ENCODE measurements around the gene LRRC2.
"Not testable (repeated sequence)": the region's sequence is repeated elsewhere in the genome, so short reads cannot be mapped to it uniquely, and the experiment has no call there.

The LRRC2 gene

DNA sequence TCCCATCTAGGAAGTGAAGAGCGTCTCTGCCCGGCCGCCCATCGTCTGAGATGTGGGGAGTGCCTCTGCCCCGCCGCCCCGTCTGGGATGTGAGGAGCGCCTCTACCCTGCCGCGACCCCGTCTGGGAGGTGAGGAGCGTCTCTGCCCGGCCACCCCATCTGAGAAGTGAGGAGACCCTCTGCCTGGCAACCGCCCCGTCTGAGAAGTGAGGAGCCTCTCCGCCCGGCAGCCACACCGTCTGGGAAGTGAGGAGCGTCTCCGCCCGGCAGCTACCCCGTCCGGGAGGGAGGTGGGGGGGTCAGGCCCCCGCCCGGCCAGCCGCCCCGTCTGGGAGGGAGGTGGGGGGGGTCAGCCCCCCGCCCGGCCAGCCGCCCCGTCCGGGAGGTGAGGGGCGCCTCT lies 71.6 kb downstream of the LRRC2 start:
- not testable (repeated sequence) for DNase-seq

GRCh38 chr3:46492890-46493547 lies 73.1 kb downstream of the LRRC2 start:
- no peak for DNase-seq

DNA sequence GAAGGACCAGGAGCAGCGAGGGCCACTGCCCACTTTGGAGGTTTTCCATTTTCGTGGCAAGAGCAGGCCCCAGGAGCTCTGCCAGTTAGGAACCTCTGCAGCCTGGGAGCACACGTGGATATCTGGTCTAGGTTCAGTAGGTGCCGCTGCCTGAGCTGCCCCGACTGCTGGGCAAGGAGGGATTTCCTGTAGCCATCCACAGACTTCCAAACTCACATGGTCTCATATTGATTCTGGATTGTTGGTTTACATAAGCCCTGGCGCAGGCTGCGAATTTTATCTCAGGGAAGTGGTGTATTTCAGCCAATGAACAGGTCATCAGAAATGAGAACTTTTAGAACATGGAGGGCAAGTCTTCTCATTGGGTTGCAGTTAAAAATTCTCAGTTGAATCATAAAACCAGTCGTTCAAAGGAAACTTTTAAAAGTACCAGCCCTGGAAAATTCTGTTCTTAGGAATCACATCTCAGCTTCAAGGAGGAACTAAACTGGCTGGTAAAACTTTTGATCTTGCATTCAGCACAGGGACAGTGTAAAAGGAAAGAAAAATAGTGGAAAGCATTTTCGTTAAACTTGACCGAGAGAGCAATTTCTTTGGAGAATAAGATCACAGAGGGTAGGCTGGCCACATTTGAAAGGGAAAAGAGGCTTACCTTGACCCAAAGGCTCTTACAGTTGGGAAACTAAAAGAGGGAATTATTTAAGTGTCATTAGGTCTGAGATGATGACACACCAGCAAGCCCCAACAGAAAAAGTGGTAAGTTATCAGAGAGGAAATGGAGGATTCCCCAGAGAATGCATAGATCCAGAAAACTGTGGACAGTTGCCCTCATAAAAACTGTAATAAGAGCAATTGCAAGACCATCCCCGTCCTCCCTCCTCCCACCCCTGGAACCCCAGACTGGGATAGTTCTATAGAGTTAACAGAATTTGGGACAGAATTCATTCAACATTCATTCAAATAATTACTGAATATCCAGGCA lies 74.7 kb downstream of the LRRC2 start:
- no peak for DNase-seq

- no peak for DNase-seq
Observed at GRCh38 chr3:46490338-46491084, 75.6 kb downstream of the LRRC2 start.

DNA sequence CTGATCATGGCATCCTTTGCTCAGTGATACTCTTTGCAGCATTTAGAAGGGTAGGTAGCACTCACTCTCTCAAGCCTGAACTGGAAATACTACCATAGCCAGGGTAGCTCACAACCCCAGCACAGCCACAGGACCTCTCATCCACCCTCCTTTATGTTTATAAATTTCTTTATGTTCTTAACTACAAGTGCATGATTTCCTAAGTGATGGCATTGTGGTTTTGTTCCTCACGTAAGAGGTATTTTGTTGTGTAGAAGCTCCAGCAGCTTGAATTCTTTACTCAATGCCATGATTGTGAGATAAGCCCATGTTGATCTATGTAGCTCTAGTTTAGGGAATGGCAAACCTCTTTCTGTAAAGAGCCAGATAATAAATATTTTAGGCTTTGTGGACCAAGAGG lies 76.2 kb downstream of the LRRC2 start:
- DNase-seq: no peak

- DNase-seq: no peak
Observed at GRCh38 chr3:46489381-46489780, 76.7 kb downstream of the LRRC2 start.

GRCh38 chr3:46488735-46489361 lies 77.3 kb downstream of the LRRC2 start:
- peak; percentile 86 for DNase-seq

GRCh38 chr3:46485779-46486175 lies 80.3 kb downstream of the LRRC2 start:
- DNase-seq: no peak

GRCh38 chr3:46484911-46485778 lies 81.0 kb downstream of the LRRC2 start:
- no peak for DNase-seq

- DNase-seq: no peak
Observed at GRCh38 chr3:46484388-46484787, 81.7 kb downstream of the LRRC2 start.

GRCh38 chr3:46483825-46484224 lies 82.3 kb downstream of the LRRC2 start:
- DNase-seq: no peak

DNA sequence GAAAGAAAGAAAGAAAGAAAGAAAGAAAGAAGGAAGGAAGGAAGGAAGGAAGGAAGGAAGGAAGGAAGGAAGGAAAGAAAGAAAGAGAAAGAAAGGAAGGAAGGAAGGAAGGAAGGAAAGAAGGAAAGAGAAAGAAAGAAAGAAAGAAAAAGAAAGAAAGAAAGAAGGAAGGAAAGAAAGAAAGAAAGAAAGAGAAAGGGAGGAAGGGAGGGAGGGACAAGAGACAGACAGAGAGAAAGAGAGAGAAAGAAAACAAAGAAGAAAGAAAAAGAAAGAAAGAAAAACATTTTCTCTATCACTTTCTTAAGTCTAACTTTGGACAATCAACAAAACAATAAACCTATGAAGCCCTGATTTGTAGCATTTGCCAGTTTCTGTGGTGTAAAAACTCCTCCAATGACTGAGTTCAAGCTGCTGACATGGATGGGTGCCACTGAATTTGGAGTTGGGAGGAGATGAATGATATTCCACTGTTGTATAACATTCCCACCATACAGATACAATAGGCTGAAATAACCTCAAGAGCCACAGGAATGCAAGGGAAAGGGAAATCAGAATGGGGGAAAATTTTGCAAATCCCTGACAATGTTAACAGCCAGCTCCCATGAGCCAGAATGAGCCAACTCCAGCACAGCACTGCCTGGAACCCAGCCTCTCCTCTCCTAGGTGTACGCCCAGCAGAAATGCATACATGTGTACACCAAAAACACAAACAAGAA lies 83.3 kb downstream of the LRRC2 start:
- no peak for DNase-seq

DNA sequence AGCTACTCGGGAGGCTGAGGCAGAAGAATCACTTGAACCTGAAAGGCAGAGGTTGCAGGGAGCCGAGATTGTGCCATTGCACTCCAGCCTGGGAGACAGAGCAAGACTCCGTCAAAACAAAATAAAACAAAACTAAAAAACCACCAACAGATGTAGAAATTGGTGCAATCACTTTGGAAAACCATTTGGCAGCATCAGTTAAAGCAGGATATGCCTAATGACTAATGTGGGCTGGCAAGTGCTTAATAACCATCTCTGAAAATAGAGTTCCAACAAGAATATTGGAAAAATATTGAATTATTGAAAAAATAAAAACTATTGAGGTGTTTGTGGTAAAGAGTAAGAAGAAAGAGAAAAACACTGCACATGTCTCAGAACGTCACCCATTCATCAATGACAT lies 84.5 kb downstream of the LRRC2 start:
- no peak for DNase-seq

DNA sequence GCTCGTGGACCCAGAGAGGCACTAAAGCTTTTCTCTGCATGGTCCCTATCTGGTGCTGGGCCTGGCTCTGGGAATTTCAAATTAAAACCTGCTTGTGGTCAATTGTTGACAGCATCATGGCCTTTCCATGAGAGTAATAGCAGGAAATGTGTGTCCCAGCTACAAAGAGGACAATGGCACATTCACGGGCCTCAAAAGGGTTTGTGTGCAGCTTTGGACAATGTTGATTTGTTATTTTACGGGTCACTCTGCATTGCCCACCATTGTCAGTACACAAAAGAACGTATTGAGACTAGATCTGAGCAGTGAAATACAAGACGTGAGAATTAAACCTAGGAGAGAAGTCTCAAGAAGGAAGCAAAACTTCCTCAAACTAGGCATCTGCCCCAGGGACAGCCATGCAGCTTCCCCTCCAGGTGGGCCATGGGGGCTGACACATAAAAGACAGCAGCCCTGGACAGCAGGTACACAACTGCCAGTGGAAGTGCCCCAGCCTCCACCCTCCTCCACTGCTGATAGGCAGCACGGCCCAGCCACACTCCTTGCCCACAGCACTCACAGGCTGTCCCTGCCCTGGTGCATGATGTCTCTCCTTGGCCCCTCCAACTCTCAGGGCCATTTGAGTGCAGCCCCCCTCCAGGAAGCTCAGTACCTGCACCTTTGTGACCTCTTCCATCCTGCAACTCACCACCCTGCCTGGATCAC lies 85.5 kb downstream of the LRRC2 start:
- DNase-seq: no peak

GRCh38 chr3:46479696-46480095 lies 86.4 kb downstream of the LRRC2 start:
- DNase-seq: no peak

- DNase-seq: no peak
Observed at GRCh38 chr3:46479021-46479420, 87.1 kb downstream of the LRRC2 start.

DNA sequence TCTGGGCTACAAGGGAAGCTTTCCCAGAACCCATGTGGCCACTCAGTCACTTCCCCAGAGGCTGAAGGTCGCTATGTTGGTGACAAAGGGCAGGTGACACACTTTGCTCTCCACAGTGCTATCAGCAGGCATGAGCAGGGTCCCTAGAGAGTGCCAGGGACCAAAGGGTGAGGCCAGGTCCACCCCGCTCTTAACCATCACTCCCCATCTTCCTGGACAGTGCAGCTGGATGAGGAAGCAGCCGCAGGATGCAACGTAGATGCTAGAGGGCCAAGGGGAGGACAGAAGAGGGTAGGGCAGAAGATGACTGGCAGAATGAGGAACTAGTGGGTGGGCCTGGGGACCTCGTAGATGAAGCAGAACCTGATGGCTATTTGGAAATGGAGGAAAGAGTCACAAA lies 87.8 kb downstream of the LRRC2 start:
- DNase-seq: peak; percentile 23

DNA sequence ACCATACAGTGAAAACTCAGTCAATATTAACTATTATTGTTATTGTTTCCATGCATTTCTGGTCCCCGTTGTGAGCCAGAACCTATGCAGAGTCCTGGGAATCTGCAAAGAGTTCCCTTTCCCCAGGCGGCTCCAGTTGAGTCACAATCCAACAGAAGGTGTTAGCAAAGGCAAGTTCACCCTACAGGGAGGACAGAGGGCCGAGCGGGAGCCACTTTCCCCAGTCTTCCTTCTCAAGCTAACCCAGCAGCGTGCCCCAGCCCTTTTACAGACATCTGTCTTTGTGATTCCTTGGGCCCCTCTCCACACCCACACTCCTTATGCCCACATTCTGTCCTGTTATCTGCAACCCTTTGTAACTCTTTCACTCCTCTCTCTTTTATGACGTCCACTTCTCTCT lies 88.3 kb downstream of the LRRC2 start:
- no peak for DNase-seq

GRCh38 chr3:46477145-46477544 lies 89.0 kb downstream of the LRRC2 start:
- DNase-seq: no peak

DNA sequence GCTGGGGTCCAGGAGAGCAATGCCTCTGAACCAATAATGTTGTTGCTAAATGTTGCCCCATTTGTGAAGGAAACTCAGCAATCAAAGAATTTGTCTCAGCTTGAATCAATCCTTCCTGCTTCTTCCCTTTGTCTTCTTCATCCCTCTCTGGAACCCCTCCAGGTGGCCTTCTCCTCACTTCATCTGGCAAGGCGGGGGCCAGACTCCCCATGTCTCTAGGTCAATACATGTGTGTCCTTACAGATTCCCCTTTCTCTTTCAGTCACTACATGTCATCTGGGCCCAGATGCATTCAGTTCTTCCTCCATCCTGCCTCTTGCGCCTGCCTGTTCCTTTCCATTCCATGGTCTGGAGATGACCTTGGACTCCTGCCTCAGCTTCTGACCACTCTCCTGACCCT lies 93.4 kb downstream of the LRRC2 start:
- DNase-seq: no peak
